Testis (tissue), 2 donors: ENCODE results near the gene LZTS2.

Source experiments
- CTCF ChIP-seq, 3 experiments: fragments of 450-650 bp in 2 of 3; fragments of 200-600 bp in 1 of 3; sonication (generic) in 1 of 3; IDR thresholded peaks; one replicate each; pipeline ENCODE4 v1.5.1; 2016 to 2019; ENCODE audit warnings: antibody characterized with exemption in 3 of 3, mild to moderate bottlenecking in 2 of 3, moderate library complexity in 1 of 3
- POLR2A ChIP-seq: fragments of 450-650 bp; IDR thresholded peaks from one replicate; pipeline ENCODE4 v1.6.1; 2017; ENCODE audit warnings: antibody characterized with exemption, mild to moderate bottlenecking, moderate library complexity

GRCh38 chr10:101020427-101021075, 20.9 kb downstream of the LZTS2 start:
- TF ChIP-seq CTCF (IDR thresholded peaks at IDR 0.05) = no peak
- TF ChIP-seq POLR2A = no peak
